Stimulated activated CD4-positive, alpha-beta T cell treated with anti-CD3 and anti-CD28 coated beads, Interleukin-12 subunit alpha, Interleukin-12 subunit beta, amount 100 ng/mL, for 4 hours (primary cell): Measurements from ENCODE around the gene RNF31.
"Not testable (repeated sequence)": the region's sequence is repeated elsewhere in the genome, so short reads cannot be mapped to it uniquely, and the experiment has no call there.

Source experiments
- DNase-seq: peaks from one replicate; pipeline ENCODE4 v3.0.0-alpha.2; 2020

The RNF31 gene

DNA sequence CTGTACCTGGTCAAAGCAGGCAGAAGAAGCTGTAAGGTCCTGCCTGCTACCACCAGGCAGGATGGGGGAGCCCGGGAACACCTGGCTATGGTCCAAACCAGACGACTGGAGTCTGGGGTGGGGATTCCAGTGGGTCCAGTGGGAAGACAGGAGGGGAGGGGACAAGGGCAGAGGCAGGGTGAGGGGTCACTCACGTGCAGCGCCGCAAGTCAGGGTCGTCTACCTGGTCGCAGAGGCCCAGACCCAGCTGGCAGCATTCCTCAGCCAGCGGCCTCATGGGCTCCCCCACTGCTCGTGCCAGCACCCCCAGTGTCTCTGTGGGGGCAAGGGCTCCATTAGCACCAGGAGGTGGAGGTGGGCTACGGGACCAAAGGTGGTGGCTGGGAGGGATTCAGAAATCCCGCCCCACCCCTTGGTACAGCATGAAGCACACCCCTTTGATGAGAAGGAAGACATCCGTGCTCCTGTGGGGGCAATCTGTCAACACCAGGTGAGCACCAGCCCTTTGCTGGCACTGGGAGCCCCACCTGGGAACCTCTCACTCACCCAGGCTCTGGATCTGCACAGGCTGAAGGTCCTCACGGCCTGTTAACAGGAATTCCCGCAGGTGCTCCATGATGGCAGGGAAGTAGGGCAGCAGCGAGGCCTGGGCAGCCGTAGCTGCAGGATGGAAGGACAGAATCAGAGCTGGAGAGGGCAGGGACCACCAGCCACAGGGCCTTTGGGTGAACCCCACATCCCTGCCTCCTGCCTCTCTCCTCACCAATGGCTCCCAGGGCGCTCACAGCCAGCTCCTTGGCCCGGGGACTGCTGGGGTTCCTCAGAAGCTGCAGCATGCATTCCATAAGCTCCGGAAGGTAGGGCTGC, 37.0 kb downstream of the RNF31 start:
- DNase-seq: no peak

DNA sequence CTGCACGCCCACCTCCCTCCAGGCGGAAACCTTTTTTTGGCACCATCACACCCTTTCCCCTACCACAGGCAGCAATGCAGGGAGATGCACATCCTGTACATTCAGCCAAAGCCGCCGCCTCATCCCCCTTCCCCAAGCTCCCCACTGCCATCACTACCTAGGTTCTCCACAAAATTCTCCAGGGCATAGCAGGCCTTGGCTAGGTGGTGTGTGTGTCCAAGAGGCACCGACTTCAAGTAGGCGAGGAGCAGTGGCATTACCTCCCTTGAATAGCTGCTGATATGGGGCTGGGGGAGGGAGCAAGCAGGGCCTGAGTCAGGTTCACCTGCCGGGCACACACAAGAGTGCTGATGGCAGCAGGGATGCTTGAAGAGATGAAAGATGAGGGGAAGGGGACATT, 37.7 kb downstream of the RNF31 start:
- no peak for DNase-seq

DNA sequence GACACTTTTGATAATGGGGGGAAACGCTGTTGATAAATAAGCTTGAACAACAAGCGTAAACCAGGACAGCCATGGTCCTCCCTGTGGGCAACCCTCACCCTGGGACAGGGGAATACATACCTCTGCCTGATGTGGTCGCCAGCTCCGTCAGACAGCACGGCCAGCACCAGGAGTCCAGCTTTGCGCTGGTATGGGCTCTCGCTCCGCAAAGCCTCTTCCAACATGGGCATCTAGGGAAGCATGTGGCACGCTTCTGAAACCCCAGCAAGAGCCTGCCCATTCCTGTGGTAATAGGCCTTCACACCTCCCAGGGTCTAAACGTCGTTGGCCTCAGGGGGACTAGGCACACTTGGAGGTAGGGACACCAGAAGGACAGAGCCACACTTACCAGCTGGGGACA, 38.4 kb downstream of the RNF31 start:
- no peak for DNase-seq

DNA sequence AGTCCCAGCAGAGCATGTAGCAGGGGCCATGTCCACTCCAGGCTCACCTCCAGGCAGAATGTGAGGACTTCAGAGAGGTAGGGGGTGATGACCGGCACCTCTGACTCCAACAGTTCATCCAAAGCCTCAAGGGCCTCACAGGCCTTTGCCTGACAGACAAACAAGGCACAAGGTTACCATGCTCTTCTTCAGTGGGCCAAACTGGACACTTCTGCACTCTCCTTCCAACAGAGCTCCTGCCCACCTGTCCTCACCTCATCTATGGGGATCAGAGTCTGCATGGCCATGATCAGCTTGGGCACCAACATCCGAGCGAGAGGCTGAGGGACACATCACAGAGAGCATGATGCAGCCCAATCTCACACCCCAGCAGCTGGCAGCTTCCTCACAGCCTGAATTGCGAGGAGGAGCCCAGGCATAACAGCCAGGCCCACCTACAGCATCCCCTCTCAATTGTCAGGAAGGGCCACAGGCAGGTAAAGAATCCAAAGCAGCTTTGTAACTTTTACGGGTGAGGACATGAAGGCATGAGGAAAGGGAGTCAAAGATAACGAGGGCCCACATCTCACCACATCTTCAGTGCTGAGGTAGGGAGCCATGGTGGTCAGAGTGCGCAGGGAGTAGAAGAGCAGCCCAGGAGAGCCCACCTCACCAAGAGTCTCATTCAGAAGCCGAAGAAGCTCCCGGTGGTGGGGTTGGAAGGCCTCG, 39.7 kb downstream of the RNF31 start:
- DNase-seq: no peak

DNA sequence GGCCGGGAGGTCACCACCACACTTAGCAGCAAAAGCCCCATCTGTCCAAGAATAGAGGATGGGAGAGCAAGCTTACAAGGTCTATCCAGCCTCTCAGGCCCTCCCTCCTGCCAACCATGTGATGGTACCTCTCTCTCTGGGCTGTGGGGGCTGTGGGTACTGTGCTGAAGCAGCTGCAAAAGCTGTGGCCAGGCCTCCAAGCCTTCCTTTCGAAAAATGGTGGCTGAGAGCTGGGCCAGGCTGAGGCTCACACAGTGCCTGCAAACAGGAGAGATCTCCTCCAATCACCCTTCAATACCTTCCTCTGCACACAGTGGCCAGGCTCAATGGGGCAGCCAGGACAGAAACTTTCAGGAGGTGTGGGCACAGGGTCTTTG, 40.2 kb downstream of the RNF31 start:
- no peak for DNase-seq

DNA sequence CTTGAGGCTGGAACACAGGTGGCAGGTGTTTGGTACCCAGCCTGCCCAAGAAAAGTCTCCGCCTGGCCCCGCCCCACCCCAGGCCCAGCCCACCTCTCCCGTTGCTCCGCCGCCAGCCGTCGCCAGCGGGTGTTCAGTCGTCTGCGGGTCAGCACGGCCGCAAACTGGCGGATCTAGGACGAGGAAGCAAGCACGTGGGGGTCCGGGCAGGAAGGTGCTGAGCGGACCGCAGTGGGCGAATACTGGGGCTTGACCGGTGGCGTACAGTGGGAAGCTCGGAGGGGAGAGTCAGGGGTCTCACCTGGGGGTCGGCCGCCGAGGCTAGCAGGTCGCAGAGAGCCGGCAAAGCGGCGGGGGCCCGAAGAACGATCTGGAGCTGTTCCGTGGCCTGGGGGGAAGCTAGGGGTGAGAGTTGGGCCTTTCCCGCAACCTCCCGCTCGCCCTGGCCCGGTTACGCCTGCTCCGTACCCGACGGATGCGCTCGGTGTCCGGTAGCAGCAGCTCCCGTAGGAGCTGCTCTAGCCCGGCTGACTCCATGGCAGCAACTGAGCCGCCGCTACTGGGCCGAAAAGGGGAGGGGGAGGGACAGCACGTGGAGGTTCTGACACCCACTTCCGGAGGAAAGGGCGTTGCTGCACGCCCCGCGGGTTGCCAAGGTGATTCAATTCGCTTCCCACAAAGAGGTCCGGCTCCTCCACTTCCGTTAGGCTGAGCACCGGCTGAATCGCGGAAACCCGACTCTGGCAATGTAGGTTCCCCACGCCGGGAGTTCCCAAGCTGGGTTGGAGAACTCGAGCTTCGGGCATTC, 41.2 kb downstream of the RNF31 start, which contains the start of gene IPO4:
Gene IPO4, minus strand, starts transcription at position 566 of the 808 bp plus-strand sequence. Its CDS starts 29 bp downstream, at position 537.
- DNase-seq: peak; percentile 89

DNA sequence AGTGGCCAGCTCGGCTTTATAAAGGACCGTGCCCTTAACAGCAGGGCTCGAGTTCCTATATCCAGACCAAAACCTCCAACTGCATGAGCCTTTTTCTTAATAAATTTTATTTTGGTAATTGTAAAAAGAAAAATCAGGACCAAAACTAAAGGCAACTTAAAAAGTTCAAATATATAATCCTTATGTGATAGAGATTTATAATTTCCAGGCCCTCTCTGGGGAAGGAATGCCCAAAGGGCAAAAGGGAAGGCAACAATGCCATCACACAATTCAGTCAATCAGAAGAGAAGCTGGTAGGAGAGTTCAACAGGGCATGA, 41.7 kb downstream of the RNF31 start:
- DNase-seq: no peak

DNA sequence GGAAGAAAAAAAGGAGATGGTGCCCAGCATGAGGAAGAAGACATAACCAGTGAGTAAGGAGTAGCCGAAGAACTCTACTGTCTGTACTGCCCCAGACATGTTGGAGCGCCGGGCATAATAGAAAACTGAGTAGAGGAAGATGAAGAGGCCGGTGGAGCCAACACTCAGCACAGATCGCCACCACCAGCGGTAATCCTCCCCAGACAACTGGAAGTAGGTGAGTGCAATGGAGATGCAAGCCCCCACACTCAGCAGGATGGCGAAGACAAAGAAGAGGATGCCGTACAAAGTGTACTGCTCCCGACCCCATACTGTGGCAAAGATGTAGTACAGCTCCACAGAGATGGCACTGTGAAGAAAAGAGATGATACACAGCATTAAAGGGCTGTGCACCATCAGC, 42.2 kb downstream of the RNF31 start:
- no peak for DNase-seq

DNA sequence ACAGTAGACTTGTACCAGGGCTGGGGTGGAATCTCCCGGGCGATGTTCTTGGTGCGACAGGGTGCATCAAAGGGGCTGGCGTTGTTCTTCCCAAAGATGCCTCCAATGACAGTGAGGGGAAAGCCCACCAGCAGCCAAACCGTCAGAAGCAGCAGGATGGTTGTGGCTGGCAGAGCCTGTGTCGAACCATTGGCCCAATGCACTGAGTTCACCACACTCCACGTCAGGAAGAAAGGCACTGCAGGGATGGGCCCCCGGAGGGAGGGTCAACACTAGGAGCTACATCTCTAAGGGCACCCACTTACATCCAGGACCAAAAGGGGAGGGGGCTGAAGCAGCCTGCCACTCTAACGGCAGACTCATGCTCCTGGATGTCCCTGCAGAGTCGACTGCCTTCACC, 43.1 kb downstream of the RNF31 start:
- DNase-seq: no peak

DNA sequence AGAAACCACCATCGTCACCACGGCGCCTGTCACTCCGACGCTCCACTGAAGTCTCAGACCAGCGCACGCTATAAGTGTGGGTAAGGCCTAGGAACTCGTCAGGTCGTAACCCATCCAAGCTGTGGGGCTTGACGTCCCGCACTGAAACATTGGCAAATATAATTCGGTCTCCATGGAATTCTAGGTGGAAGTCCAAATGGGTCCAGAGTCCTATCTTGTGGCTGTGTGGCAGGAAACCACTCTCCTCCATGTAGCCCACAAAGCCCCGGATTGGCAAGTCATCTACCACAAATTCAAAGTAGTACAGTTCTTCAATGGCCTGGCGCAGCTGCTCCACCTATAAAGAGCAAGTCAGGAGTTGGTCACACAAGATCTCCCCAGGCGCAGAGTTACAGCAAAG, 45.6 kb downstream of the RNF31 start:
- no peak for DNase-seq

DNA sequence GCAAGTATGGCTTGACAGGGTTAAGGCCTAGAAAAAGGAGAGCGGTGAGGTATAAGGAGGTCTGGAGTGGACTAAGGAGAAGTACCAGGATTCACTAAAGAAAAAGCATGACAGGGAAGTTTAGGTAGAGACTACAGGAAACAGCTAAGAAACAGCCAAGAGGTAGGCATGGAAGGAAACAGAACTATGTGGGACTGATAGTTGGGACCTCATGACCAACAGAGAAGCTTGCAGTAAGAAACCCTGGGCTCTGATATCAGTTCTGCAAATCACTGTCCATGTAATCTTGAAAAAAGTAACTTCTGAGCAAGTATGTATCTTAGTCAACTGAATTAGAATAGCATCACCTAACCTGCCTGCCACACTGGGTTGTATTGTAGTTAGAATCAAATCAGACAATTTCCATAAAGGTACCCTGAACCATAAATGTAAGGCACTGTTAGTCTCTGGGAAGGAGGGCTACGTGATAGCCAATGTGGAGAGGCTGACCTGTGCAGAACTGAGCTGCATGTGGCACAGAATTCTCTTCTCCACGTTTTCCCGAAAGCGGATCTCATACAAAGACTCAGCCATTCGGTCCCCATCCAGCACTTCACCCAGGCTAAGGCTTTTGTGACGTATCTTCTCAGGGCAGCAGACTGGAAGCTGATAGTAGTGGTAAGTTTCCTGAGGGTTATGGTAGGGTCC, 47.0 kb downstream of the RNF31 start:
- DNase-seq: no peak

DNA sequence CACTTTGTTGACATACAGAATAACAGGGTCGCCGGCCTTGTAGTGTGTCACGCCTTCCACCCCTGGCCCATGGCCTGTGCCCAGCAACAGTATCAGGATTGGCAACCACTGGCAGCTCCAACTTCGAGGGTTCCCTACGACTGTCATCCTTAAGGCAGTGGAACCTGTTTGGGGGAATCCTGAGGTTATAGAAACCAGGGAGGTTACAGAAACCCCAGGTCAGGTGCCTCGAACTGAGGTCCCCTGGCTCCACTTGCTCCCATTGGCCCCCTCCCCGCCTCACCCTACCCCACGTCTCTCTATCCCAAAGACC, 47.5 kb downstream of the RNF31 start:
- DNase-seq: no peak

DNA sequence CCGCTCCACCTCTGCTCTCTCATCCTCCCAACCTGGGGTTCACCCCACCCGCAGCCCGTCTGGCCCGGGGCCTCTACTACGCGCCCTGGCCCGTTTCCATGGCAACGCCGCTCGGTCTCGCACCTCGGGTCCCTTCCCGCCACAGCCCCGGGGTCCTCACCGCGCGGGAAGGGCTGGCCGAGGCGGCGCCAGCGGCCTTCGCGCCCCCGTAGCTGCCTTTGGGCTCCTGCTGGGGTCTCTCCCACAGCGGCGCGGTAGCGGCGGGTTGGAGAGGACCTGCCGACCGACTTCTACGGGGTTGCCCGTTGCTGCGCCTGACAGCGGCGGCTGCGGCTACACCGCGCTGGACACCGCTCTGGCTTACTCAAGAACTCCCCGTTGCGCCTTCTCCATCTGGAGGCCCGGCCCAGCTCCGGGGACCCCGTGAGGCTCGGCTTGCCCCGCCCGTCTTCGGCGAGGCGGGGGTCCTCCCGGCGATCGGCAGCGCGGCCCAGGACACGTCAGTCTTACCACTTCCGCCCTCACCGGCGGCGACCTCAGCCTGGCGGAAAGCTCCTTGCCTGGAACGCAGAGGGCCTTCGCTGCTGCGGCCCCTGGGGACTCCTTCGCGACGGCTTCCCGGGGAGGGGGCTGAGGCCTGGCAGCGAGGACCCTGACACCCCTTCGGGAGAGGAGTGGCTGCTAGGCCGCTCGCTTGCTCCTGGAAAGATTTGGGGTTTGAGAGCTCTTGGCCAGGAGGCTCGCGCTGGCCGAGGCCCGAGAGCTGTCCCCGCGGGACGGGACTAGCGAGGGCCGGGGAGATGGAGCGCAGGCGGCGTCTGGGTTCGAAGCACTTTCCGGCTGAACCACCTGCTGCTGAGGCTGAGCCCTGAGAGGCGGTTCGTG, 48.1 kb downstream of the RNF31 start, which contains the start of gene TM9SF1:
Gene TM9SF1, minus strand, starts transcription at position 256 of the 885 bp plus-strand sequence. CDS start 422 bp downstream, outside the sequence.
- peak; percentile 82 for DNase-seq

DNA sequence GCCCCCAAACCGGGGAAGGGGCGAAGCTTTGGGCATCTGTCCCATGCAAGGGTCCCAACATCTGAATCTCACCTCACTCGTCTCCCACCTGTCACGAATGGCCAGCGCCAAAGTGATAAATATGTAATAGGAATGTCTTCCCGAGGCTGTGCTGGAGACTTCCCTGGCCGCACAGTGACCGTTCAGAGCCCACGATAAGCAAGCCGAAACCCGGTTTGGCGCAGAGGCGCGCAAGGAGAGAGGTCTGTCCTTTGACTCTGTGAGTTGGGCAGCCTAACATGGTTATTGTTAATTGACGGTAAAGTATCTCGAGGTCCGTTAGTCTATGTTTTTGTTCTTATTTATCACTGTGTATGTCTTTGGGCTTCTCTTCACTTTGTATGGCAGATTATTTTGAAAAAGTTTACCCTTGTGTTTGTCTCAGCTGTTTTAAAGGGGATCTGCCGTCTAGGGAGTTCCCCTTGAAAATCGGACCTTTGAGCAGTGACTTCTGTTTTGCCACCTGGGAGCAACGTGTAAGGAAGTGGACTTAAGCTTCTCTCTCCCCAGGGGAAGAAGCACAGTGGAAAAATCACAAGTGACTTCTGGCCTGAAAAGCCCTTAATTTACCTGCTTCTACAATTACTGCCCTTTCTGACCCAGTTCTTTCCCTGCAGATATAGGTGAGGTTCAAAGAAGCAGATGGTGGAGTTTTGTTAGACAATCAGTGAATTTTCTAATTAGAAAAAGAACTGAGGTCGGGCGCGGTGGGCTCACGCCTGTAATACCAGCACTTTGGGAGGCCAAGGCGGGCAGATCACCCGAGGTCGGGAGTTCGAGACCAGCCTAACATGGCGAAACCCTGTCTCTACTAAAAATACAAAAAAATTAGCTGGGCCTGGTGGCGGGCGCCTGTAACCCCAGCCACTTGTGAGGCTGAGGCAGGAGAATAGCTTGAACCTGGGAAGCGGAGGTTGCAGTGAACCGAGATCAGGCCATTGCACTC, 49.1 kb downstream of the RNF31 start:
- no peak for DNase-seq

DNA sequence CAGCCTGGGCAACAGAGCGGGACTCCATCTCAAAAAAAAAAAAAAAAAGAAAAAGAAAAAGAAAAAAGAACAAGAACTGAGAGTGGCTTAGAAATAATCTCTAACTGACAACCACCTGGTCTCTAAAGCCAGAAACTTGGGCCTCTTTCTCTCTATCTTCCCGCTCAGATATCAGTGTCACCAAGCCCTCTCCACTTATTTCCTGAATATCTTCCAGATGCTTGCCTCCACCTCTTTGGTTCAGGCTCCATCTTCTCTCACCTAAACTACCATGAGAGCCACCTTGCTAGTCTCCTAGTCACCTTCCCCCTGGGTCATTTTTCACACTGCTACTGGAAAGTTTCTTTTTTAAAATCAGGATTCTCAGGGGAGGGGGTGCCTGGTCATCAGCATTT, 49.8 kb downstream of the RNF31 start:
- DNase-seq: no peak

DNA sequence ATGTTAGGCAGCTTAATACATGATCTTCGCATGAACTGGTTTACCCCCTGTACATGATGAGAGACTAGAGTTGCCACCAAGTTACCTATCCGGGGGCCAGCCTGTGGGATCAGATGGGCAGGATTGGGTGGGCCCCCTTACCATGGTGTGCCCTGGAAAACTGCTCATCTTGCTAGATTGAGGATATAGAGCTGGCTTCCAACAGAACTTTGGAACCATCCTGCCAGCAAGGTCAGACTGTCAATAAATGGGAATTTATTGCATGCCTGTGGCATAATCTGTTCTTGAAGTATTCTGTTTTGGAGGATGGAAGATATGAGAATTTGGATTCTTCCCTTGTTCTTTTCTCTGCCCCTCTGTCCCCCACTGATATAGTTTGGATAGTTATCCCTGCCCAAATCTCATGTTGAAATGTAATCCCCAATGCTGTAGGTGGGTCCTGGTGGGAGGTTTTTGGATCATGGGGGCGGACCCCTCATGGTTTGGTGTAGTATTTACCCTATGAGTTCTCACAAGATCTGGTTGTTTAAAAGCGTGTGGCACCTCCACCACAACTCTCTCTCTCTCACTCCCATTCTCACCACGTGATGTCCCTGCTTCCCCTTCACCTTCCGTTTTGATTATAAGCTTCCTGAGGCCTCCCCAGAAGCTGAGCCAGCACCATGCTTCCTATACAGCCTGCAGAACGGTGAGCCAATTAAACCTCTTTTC, 51.7 kb downstream of the RNF31 start:
- DNase-seq: no peak

DNA sequence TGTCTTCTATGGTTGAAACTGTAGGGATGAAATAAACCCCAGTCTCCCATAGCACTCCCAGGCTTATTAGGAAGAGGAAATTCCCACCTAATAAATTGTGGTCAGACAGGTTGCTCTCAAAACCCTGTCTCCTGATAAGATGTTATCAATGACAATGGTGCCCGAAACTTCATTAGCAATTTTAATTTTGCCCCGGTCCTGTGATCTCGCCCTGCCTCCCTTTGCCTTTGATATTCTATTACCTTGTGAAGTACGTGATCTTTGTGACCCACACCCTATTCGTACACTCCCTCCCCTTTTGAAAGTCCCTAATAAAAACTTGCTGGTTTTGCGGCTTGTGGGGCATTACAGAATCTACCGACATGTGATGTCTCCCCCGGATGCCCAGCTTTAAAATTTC, 55.2 kb downstream of the RNF31 start:
- DNase-seq: not testable (repeated sequence)

DNA sequence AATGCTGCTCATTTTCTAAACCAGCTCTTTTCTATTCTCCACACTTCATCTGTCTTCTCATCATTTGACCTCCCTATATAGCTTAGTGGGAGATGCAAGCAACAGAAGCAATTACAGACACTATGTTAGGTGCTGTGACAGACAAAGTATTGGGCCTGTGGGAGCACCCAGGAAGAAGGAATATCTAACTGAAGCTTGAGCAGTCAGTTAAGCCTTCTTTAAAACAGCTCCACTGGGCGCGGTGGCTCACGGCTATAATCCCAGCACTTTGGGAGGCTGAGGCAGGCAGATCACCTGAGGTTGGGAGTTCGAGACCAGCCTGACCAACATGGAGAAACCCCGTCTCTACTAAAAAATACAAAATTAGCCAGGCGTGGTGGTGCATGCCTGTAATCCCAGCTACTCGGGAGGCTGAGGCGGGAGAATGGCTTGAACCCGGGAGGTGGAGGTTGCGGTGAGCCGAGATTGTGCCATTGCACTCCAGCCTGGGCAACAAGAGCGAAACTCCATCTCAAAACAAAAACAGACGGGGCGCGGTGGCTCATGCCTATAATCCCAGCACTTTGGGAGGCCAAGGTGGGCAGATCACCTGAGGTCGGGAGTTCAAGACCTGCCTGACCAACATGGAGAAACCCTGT, 56.1 kb downstream of the RNF31 start:
- not testable (repeated sequence) for DNase-seq
